K562 (cell line): ENCODE data around the gene TMA7B. TPM values are rescaled to one million over a fixed set of nuclear protein-coding genes. Genes with fewer than 3 reads are reported as not detected.
A peak's percentile ranks its signal among the peaks of the same experiment; 100 is the strongest.

ENCODE experiments used
- ATF6 ChIP-seq: sonication (generic); formaldehyde crosslinking; IDR thresholded peaks from 2 replicates; pipeline ENCODE4 v1.4.0; 2020; ENCODE audit warnings: mild to moderate bottlenecking, missing genetic modification reagents
- BRD9 ChIP-seq: fragments of 450-650 bp; IDR thresholded peaks from 2 replicates; pipeline ENCODE4 v1.6.1; 2018; ENCODE audit warnings: low read depth; ENCODE audit not compliant: partially characterized antibody
- CHCHD3 ChIP-seq: fragments of 250-450 bp; sonication (Bioruptor Pico); IDR thresholded peaks from 2 replicates; pipeline ENCODE4 v2.1.2; 2022; ENCODE audit warnings: mild to moderate bottlenecking
- E2F4 ChIP-seq: sonication (generic); formaldehyde crosslinking; IDR thresholded peaks from 2 replicates; pipeline ENCODE4 v1.8.0; 2022; ENCODE audit warnings: mild to moderate bottlenecking, low read depth, missing genetic modification reagents
- ETV1 ChIP-seq: fragments of 450-650 bp; conservative IDR thresholded peaks from 2 replicates; pipeline ENCODE4 v1.6.1; 2016; ENCODE audit warnings: missing genetic modification characterization, control low read depth, low read depth, missing compliant biosample characterization
- FOXK2 ChIP-seq, 2 experiments: fragments of 450-650 bp; IDR thresholded peaks in 1 of 2; conservative IDR thresholded peaks in 1 of 2; 2 replicates each; pipeline ENCODE4 v1.6.1; 2016; ENCODE audit warnings: low read depth in 2 of 2, mild to moderate bottlenecking in 1 of 2
- HDAC1 ChIP-seq, 2 experiments: fragments of 450-650 bp; IDR thresholded peaks; 2 replicates each; pipeline ENCODE4 v1.6.1; 2016 to 2017; ENCODE audit warnings: inconsistent platforms in 1 of 2, mild to moderate bottlenecking in 1 of 2, moderate library complexity in 1 of 2
- HSF4 ChIP-seq: fragments of 250-450 bp; sonication (Bioruptor Pico); IDR thresholded peaks from 2 replicates; pipeline ENCODE4 v2.1.2; 2022; ENCODE audit warnings: mild to moderate bottlenecking, moderate library complexity, borderline replicate concordance
- JUN ChIP-seq, 2 experiments: sonication (generic) in 1 of 2; formaldehyde crosslinking in 1 of 2; IDR thresholded peaks; 2 replicates each; pipeline versions ENCODE4 v1.6.1 to v1.8.0; 2012 to 2022; ENCODE audit warnings: borderline replicate concordance in 2 of 2, mild to moderate bottlenecking in 2 of 2, improper control_type of control experiment in 1 of 2, low read depth in 1 of 2, low read length in 1 of 2, missing genetic modification reagents in 1 of 2
- JUND ChIP-seq, 2 experiments: IDR thresholded peaks; 2 replicates in 1 of 2; 3 replicates in 1 of 2; pipeline ENCODE4 v1.6.1; 2011; ENCODE audit warnings: borderline replicate concordance in 2 of 2, low read depth in 2 of 2, low read length in 2 of 2, improper control_type of control experiment in 1 of 2, missing biosample characterization in 1 of 2, missing genetic modification characterization in 1 of 2, missing genetic modification reagents in 1 of 2
- KLF16 ChIP-seq: IDR thresholded peaks from 2 replicates; pipeline ENCODE4 v1.6.1; 2016; ENCODE audit warnings: antibody characterized with exemption
- KLF6 ChIP-seq: fragments of 250-450 bp; sonication (Bioruptor Pico); IDR thresholded peaks from 2 replicates; pipeline ENCODE4 v1.4.0; 2020; ENCODE audit warnings: mild to moderate bottlenecking, moderate library complexity, borderline replicate concordance
- NCOA1 ChIP-seq: fragments of 450-650 bp; IDR thresholded peaks from 2 replicates; pipeline ENCODE4 v1.6.1; 2016; ENCODE audit warnings: low read depth
- NCOR1 ChIP-seq: fragments of 450-650 bp; IDR thresholded peaks from 2 replicates; pipeline ENCODE4 v1.6.1; 2016; ENCODE audit warnings: mild to moderate bottlenecking, moderate library complexity
- NFXL1 ChIP-seq: fragments of 450-650 bp; formaldehyde crosslinking; IDR thresholded peaks from 2 replicates; pipeline ENCODE4 v1.4.0; 2021; ENCODE audit warnings: mild to moderate bottlenecking
- PHF20 ChIP-seq: fragments of 450-650 bp; IDR thresholded peaks from 2 replicates; pipeline ENCODE4 v1.6.1; 2018; ENCODE audit not compliant: partially characterized antibody
- POLR2B ChIP-seq: fragments of 450-650 bp; IDR thresholded peaks from 2 replicates; pipeline ENCODE4 v1.6.1; 2018; ENCODE audit warnings: low read depth; ENCODE audit not compliant: partially characterized antibody
- PURB ChIP-seq: sonication (generic); formaldehyde crosslinking; IDR thresholded peaks from 2 replicates; pipeline ENCODE4 v1.9.0; 2021; ENCODE audit warnings: low read depth, mild to moderate bottlenecking, missing genetic modification reagents
- RUNX1 ChIP-seq: sonication (generic); IDR thresholded peaks from 2 replicates; pipeline ENCODE4 v1.6.1; 2016; ENCODE audit warnings: antibody characterized with exemption, low read depth
- SIN3B ChIP-seq: fragments of 450-650 bp; IDR thresholded peaks from 2 replicates; pipeline ENCODE4 v1.6.1; 2017; ENCODE audit warnings: low read depth, mild to moderate bottlenecking, moderate library complexity
- SRSF9 ChIP-seq: fragments of 200-400 bp; formaldehyde crosslinking; IDR thresholded peaks from 2 replicates; pipeline ENCODE4 v1.6.1; 2017; ENCODE audit warnings: low read depth, low read length, borderline replicate concordance
- TAF15 ChIP-seq: fragments of 200-400 bp; formaldehyde crosslinking; IDR thresholded peaks from 2 replicates; pipeline ENCODE4 v1.6.1; 2017; ENCODE audit warnings: mild to moderate bottlenecking, low read depth, low read length, moderate library complexity
- ZC3H11A ChIP-seq: IDR thresholded peaks from 2 replicates; pipeline ENCODE4 v1.6.1; 2012; ENCODE audit warnings: low read depth, low read length, improper control_type of control experiment
- ZFPM2 ChIP-seq: fragments of 250-450 bp; sonication (Bioruptor Pico); IDR thresholded peaks from 2 replicates; pipeline ENCODE4 v1.5.1; 2022; ENCODE audit warnings: mild to moderate bottlenecking
- ZNF146 ChIP-seq: IDR thresholded peaks from one replicate; pipeline ENCODE4 v1.6.1; 2018; ENCODE audit warnings: missing compliant biosample characterization; ENCODE audit not compliant: unreplicated experiment
- polyA plus RNA-seq, 8 experiments: library from polyadenylated mRNA; depleted of rRNA in 4 of 8; stranded (reverse) in 5 of 8; unstranded in 3 of 8; fragments of >200 nt; fragmentation: Nextera tagmentation in 2 of 8; fragmentation: Illumina TruSeq in 1 of 8; extraction: Ambion mirVana in 2 of 8; extraction: Trizol in 1 of 8; gene quantifications; 2 replicates each; pipeline versions ENCODE4 v1.2.1 to v1.2.3, GENCODE V29; 2011 to 2014; ENCODE audit warnings: inconsistent platforms in 1 of 8, missing spikeins in 1 of 8
- total RNA-seq, 7 experiments: library from RNA; depleted of rRNA in 6 of 7; stranded (reverse); fragments of >200 nt in 6 of 7; fragmentation: Illumina TruSeq in 2 of 7; extraction: Trizol in 2 of 7; gene quantifications; 2 replicates each; pipeline versions ENCODE4 v1.2.1 to v1.2.3, GENCODE V29; 2011 to 2021; ENCODE audit warnings: low replicate concordance in 1 of 7

Gene TMA7B
- total and polyA plus RNA-seq, 9 of the 15 experiments (the other 6 are each of a cell fraction or from before 2014, with no cell fraction given): 5.6 to 14.2 (median 11.8) TPM

DNA sequence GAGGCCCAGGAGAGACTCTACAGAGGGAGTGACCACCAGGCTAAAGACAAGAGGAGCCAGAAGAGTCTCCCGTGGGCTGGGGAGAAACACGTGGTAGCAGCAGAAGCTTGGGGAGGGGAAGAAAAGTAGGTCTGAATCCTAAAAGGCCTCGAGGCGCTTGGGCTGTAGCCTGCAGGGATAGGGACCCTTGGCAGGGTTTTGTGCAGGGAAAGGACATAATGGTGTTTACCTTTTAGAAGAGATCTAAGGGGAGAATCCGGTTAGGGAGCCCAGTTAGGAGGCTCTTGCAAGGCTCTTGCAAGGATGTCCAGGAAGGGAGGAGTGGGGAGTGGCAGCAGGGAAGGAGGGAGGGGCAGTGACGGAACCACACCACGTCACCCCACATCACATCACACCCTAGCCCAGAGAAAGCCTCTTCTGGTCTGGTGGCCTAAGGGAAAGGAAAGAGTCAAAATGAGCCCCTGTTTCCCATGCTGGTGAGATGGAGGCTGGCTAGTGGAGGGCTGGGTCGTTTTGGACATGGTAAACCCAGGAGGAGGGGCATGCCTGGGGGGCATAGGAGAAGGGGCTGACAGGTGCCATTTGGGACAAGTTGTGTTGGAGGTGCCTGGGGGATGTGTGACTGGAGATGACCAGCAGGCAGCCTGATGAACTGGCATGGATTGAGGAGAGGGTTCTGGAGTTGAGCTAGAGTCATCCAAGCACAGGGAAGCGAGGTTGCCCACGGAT, 28.4 kb downstream of the TMA7B start (continued):
- no peak for TF ChIP-seq E2F4 (CRISPR knock-in tag)
- TF ChIP-seq KLF6 (CRISPR knock-in tag): no peak
- TF ChIP-seq SRSF9: no peak
- no peak for TF ChIP-seq PHF20
- no peak for TF ChIP-seq ATF6
- no peak for TF ChIP-seq ZC3H11A
- TF ChIP-seq HDAC1 (IDR thresholded peaks at IDR 0.05): no peak; a peak in 1 of 4 replicates
- TF ChIP-seq NCOA1: peak; percentile 31; the same call in 1 of the 2 replicates
- no peak for TF ChIP-seq BRD9
- no peak for TF ChIP-seq PURB (CRISPR knock-in tag)
- peak; percentile 48 for TF ChIP-seq POLR2B
- TF ChIP-seq CHCHD3 (CRISPR knock-in tag): no peak
- TF ChIP-seq NCOR1: no peak
- no peak for TF ChIP-seq ZFPM2 (CRISPR knock-in tag)
- no peak for TF ChIP-seq TAF15
- TF ChIP-seq ETV1 (tag): 0 out of 2 replicates have a peak, but pooled peaks have one; percentile 29
- TF ChIP-seq NFXL1 (CRISPR knock-in tag): no peak
- TF ChIP-seq FOXK2 (conservative IDR thresholded peaks at IDR 0.05 in 1 of 2, IDR thresholded peaks at IDR 0.05 in 1 of 2; ENCODE audit: low read depth in 2 of 2): peak in 1 of 2 experiments; percentile 69; a peak in 3 of 4 replicates
- no peak for TF ChIP-seq RUNX1
- no peak for TF ChIP-seq KLF16
- no peak for TF ChIP-seq SIN3B
- TF ChIP-seq JUN (IDR thresholded peaks at IDR 0.05; ENCODE audit: borderline replicate concordance, low read depth, low read length): 0 out of 2 replicates have a peak, but pooled peaks have one; percentile 37
- no peak for TF ChIP-seq JUN (CRISPR knock-in tag; IDR thresholded peaks at IDR 0.05; ENCODE audit: borderline replicate concordance)
- TF ChIP-seq ZNF146 (CRISPR knock-in tag): no peak
- peak; percentile 44; the same call in 1 of the 2 replicates for TF ChIP-seq JUND (IDR thresholded peaks at IDR 0.05; ENCODE audit: borderline replicate concordance, low read depth, low read length)
- TF ChIP-seq JUND (tag; IDR thresholded peaks at IDR 0.05; ENCODE audit: borderline replicate concordance, low read depth, low read length): no peak; the same call in 2 of the 3 replicates
- no peak for TF ChIP-seq HSF4
